ENCODE results near the gene AP1S3.
"Not testable (repeated sequence)": the region's sequence is repeated elsewhere in the genome, so short reads cannot be mapped to it uniquely, and the experiment has no call there.

AP1S3 gene

GRCh38 chr2:223853425-223853837 lies 16.0 kb upstream of the AP1S3 start:
- no peak for DNase-seq

- DNase-seq, result no peak
These were observed 15.0 kb upstream of the AP1S3 start for GRCh38 chr2:223852281-223852795.

- DNase-seq, result no peak
These were observed 10.0 kb upstream of the AP1S3 start for GRCh38 chr2:223847410-223847809.

- DNase-seq, result no peak
These were observed 9.1 kb upstream of the AP1S3 start for GRCh38 chr2:223846515-223846914.

GRCh38 chr2:223841436-223842190 lies 4.2 kb upstream of the AP1S3 start:
- DNase-seq, result no peak

- peak in 1 of 56 donors; percentile 11 for DNase-seq
These were observed 1.5 kb downstream of the AP1S3 start for GRCh38 chr2:223835701-223836532.

- no peak for DNase-seq
These were observed 3.0 kb downstream of the AP1S3 start for GRCh38 chr2:223834431-223834830.

GRCh38 chr2:223832241-223832903 lies 5.0 kb downstream of the AP1S3 start:
- DNase-seq, result no peak

GRCh38 chr2:223829128-223829527 lies 8.3 kb downstream of the AP1S3 start:
- DNase-seq, result no peak

GRCh38 chr2:223828314-223828713 lies 9.1 kb downstream of the AP1S3 start:
- DNase-seq, result no peak

- no peak for DNase-seq
These were observed 10.4 kb downstream of the AP1S3 start for GRCh38 chr2:223826995-223827394.

GRCh38 chr2:223824301-223824700 lies 13.1 kb downstream of the AP1S3 start:
- no peak for DNase-seq

GRCh38 chr2:223822818-223823217 lies 14.6 kb downstream of the AP1S3 start:
- DNase-seq, result no peak

- DNase-seq, result no peak
These were observed 16.8 kb downstream of the AP1S3 start for GRCh38 chr2:223820549-223820948.

- no peak for DNase-seq
These were observed 17.5 kb downstream of the AP1S3 start for GRCh38 chr2:223819891-223820290.

- DNase-seq, result no peak
These were observed 21.4 kb downstream of the AP1S3 start for GRCh38 chr2:223815884-223816570.

- no peak for DNase-seq
These were observed 22.0 kb downstream of the AP1S3 start for GRCh38 chr2:223815186-223815883.

- DNase-seq, result not testable (repeated sequence)
These were observed 22.6 kb downstream of the AP1S3 start for GRCh38 chr2:223814764-223815163.

GRCh38 chr2:223813329-223813728 lies 24.1 kb downstream of the AP1S3 start:
- no peak for DNase-seq

- no peak for DNase-seq
These were observed 25.6 kb downstream of the AP1S3 start for GRCh38 chr2:223811757-223812156.

- no peak for DNase-seq
These were observed 32.4 kb downstream of the AP1S3 start for GRCh38 chr2:223805008-223805407.
